SJCRH30 (cell line): ENCODE results near the gene RPS6KB1. TPM values are rescaled to one million over a fixed set of nuclear protein-coding genes. Genes with fewer than 3 reads are reported as not detected.
"Not testable (repeated sequence)": the region's sequence is repeated elsewhere in the genome, so short reads cannot be mapped to it uniquely, and the experiment has no call there.

Experiments
- DNase-seq, 2 experiments: peaks; one replicate each; pipeline ENCODE4 v3.0.0-alpha.2; 2015 to 2020
- H3K27ac ChIP-seq: fragments of 250-450 bp; sonication (Bioruptor Pico); 2 replicates; pipeline ENCODE4 v1.5.1; 2020; ENCODE audit warnings: mild to moderate bottlenecking, moderate library complexity
- H3K27me3 ChIP-seq: fragments of 250-450 bp; sonication (Bioruptor Pico); 2 replicates; pipeline ENCODE4 v1.5.1; 2020; ENCODE audit warnings: mild to moderate bottlenecking, moderate library complexity
- H3K36me3 ChIP-seq: fragments of 250-450 bp; sonication (Bioruptor Pico); 2 replicates; pipeline ENCODE4 v1.5.1; 2020; ENCODE audit warnings: mild to moderate bottlenecking, moderate library complexity
- H3K4me1 ChIP-seq: fragments of 250-450 bp; sonication (Bioruptor Pico); 2 replicates; pipeline ENCODE4 v1.5.1; 2020; ENCODE audit warnings: mild to moderate bottlenecking, moderate library complexity
- H3K4me3 ChIP-seq: fragments of 250-450 bp; sonication (Bioruptor Pico); 2 replicates; pipeline ENCODE4 v1.5.1; 2020; ENCODE audit warnings: mild to moderate bottlenecking, moderate library complexity
- H3K9me3 ChIP-seq: fragments of 250-450 bp; sonication (Bioruptor Pico); replicated peaks from 2 replicates; pipeline ENCODE4 v1.5.1; 2020; ENCODE audit warnings: mild to moderate bottlenecking, moderate library complexity
- total RNA-seq: library from RNA; depleted of rRNA; stranded (reverse); fragments of >200 nt; shearing (Covaris generic); gene quantifications from 2 replicates; pipeline ENCODE4 v1.2.3, GENCODE V29; 2014

RPS6KB1 gene
- total RNA-seq, 1 experiment from 2014 or later, result 22.6 TPM

DNA sequence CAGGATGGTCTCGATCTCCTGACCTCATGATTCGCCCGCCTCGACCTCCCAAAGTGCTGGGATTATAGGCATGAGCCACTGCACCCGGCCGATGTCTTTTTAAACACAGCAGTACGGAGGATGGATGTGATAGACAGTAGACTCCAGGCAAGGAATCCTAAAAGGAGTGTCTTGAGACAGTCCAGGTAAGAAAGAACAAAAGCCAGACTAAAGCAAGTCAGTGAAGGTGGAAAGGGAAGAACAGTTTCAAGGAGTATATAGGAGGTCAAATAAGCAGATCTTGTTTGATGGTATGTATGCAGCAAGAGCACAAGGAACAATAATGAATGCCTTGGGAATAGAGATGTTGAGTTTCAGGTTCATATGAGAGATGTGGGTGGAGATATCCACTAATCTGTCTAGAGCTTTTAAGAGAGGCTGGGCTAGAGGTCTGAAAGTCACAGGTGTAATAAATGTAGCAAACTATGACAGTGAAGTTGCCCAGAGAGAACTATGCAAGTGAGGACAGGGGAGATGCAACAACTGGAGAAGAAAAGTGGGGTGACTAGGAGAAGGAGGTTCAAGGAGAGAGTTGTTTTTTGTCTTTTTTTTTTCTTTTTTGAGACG, 4.7 kb upstream of the RPS6KB1 start:
- Histone ChIP-seq H3K4me3 (no peak overlapping the region), H3K36me3 (peaks cover 7% of the 10 kb centered on the region), H3K9me3 (no peaks in the 10 kb centered on the region), H3K27me3 (no peaks in the 10 kb centered on the region), H3K4me1 (no peaks in the 10 kb centered on the region), H3K27ac (no peak overlapping the region)
- no peak for DNase-seq

DNA sequence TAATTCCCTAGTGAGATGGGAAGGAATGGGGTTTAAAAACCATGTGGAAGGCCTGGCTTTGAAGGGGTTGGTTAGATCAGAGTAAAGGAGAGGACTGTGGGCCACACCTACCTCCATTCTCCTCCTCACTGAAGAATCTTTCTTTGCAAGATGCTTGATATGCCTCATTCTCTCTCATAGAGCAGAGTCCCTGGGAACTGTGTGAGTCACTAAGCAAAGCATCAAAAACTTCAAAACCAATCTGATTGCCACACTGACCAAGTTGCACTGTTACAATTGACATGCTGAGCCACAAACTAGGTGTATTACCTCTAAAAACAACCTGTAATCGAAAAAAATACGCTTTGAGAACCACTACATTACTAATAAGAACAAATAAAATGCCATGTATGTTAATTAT, 2.2 kb upstream of the RPS6KB1 start:
- Histone ChIP-seq H3K36me3 (peaks cover under 1% of the 10 kb centered on the region), H3K4me3 (no peak overlapping the region), H3K27ac (no peak overlapping the region), H3K4me1 (peaks cover 7% of the 10 kb centered on the region), H3K27me3 (no peaks in the 10 kb centered on the region), H3K9me3 (no peaks in the 10 kb centered on the region)
- no peak for DNase-seq

DNA sequence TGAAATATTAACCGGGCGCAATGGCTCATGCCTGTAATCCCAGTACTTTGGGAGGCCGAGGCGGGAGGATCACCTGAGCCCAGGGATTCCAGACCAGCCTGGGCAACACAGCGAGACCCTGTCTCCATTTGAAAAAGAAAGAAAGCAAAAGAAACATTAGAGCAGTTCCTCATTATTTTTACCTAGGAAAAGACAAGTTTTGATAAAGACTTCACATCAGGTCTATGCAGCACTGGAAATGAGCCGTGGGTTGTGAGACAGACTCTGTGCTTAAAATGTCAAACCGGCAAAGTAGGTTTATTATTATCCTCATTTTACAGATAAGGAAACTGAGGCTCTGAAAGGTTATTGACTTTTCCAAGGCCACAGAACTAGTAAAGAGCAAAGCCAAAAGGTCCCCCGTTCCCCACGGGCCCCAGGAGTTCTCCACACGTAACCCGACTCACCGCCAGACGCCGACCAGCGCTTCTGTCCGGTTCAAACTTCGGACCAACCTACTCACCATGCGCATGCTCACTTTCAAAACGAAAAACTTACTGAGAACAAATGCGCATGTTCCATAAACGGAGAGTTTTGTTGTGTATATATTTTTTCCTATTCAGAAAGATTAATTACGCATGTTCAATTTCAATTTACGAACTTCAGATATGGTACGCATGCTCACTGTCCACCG, 534 bp upstream of the RPS6KB1 start:
- DNase-seq, result no peak
- no peaks in the 10 kb centered on the region for H3K9me3 ChIP-seq
- no peaks in the 10 kb centered on the region for H3K27me3 ChIP-seq
- peaks cover 7% of the 10 kb centered on the region for H3K4me1 ChIP-seq
- peak overlapping the region; percentile 89 for H3K4me3 ChIP-seq
- no peaks in the 10 kb centered on the region; the same call in none of the 2 replicates for H3K36me3 ChIP-seq
- H3K27ac ChIP-seq, result peak overlapping the region; percentile 16; the same call in 1 of the 2 replicates

DNA sequence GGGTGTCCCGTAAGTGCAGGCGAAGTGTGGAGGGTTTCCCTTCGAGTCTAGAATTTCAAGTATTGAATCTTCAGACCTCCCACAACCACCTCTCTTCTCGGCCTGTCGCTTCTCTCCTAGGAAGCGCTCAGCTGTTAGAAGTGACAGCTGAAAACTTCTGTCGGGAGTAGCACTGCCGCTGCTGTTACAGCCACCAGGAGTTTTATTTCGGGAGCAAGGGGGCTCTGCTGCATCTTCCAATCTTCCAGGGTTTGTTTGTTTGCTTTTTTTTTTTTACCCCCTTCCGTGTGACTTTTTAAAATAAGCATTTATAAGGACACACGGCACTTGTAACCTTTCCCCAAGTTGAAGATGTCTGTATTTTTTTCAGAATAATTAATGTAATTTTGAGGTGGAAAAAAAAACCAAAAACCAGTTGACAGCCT, 767 bp downstream of the RPS6KB1 start:
- Histone ChIP-seq H3K27me3 (no peaks in the 10 kb centered on the region), H3K4me1 (peaks cover 7% of the 10 kb centered on the region), H3K36me3 (no peaks in the 10 kb centered on the region; the same call in 1 of the 2 replicates), H3K4me3 (peak overlapping the region; percentile 89), H3K9me3 (no peaks in the 10 kb centered on the region), H3K27ac (peak overlapping the region; percentile 68)
- DNase-seq, result peak; percentile 66 to 80

DNA sequence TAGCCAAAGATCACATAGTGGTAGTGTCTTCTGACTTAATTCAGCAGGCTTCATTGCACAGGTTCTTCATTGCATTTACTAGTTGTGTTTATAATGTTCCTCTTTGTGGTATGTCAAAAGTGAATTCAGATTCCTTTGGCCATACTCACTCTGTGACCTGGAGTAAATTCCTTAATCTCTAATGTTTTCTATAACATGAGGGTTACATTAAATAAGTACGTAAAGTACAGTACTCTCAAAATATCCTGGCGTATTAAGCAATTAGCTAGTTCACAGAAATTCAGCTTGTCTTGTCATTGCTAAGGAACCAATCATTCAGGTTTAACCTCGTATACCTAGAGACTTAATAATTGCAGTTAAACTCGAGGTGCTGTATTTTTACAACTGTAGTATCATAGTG, 4.2 kb downstream of the RPS6KB1 start:
- no peaks in the 10 kb centered on the region for H3K9me3 ChIP-seq
- H3K27ac ChIP-seq, result no peak overlapping the region
- DNase-seq, result no peak
- no peak overlapping the region for H3K4me3 ChIP-seq
- peaks cover 7% of the 10 kb centered on the region for H3K4me1 ChIP-seq
- H3K27me3 ChIP-seq, result no peaks in the 10 kb centered on the region
- no peaks in the 10 kb centered on the region; the same call in 1 of the 2 replicates for H3K36me3 ChIP-seq

DNA sequence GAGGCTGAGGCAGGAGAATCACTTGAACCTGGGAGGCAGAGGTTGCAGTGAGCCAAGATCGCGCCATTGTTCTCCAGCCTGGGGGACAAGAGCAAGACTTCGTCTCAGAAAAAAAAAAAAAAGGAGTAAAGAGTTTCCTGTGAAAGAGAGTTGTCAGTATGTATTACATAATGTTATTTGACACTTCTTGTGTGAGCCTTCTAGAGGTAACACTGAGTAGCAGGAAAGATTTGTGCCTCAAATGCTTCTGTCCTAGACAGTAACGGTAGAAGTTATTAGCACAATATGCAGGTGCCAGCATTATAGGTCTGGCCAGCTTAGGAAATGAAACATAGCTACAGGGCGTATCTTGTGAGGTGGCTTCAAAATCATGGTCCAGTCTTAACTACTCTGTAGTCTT, 6.2 kb downstream of the RPS6KB1 start:
- Histone ChIP-seq H3K27ac (no peak overlapping the region), H3K4me3 (no peak overlapping the region), H3K4me1 (peaks cover 6% of the 10 kb centered on the region), H3K9me3 (no peaks in the 10 kb centered on the region), H3K27me3 (no peaks in the 10 kb centered on the region), H3K36me3 (no peaks in the 10 kb centered on the region; the same call in 1 of the 2 replicates)
- peak in 1 of 2 experiments; percentile 20 for DNase-seq

DNA sequence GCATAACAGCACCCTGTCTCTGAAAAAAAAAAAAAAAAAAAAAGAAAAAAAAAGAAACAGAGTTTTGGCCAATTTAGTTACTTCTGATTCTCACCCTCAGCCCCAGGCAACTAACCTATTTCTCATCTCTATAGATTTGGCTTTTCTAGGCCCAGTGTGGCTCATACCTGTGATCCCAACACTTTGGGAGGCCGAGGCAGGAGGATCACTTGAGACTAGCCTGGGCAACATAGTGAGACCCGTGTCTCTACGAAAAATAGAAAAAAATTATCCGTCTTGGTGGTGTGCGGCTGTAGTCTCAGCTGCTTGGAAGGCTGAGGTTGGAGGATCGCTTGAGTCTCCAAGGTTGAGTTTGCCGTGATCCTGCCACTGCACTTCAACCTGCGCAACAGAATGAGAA, 8.7 kb downstream of the RPS6KB1 start:
- no peaks in the 10 kb centered on the region for H3K4me1 ChIP-seq

DNA sequence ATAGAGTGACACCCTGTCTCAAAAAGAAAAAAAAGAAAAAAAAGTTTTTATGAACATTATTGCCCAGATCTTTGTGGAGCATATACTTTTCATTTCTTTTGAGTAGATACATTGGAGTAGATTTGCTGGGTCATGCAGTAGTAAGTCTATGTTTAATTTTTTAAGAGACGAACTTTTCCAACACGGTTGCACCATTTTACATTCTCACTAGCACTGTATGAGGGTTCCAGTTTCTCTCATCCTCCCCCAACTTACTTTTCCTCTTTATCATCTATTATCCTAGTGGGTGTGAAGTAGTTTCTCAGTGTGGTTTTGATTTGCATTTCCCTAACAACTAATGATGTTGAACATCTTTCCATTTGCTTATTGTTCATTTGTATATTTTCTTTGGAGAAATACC, 10.5 kb downstream of the RPS6KB1 start:
- no peak overlapping the region for H3K27ac ChIP-seq
- no peaks in the 10 kb centered on the region for H3K27me3 ChIP-seq
- H3K4me3 ChIP-seq, result no peak overlapping the region
- DNase-seq, result no peak
- no peaks in the 10 kb centered on the region for H3K9me3 ChIP-seq
- no peaks in the 10 kb centered on the region for H3K4me1 ChIP-seq
- peaks cover 4% of the 10 kb centered on the region; the same call in 1 of the 2 replicates for H3K36me3 ChIP-seq

More for the DNA sequence above, 8.7 kb downstream of the RPS6KB1 start:
- Histone ChIP-seq H3K27ac (no peak overlapping the region), H3K4me3 (no peak overlapping the region), H3K9me3 (no peaks in the 10 kb centered on the region), H3K27me3 (no peaks in the 10 kb centered on the region), H3K36me3 (no peaks in the 10 kb centered on the region; the same call in 1 of the 2 replicates)
- DNase-seq, result no peak

DNA sequence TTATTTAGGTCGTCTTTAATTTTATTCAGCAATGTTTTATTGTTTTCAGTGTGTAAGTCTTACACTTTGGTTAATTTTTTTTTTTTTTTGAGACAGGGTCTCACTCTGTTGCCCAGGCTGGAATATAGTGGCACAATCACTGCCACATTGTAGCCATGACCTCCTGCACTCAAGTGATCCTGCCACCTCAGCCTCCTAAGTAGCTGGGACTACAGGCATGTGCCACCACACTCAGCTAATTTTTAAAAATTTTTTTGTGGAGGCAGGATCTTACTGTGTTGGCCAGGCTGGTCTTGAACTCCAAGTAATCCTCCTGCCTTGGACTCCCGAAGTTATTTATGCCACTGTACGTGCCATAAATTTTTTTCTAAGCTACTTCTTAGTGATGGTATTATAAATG, 14.5 kb downstream of the RPS6KB1 start:
- Histone ChIP-seq H3K4me1 (no peaks in the 10 kb centered on the region), H3K4me3 (no peak overlapping the region), H3K27me3 (no peaks in the 10 kb centered on the region), H3K27ac (no peak overlapping the region), H3K9me3 (no peaks in the 10 kb centered on the region), H3K36me3 (0 out of 2 replicates have a peak, but pooled peaks cover 4% of the 10 kb centered on the region)
- no peak for DNase-seq

DNA sequence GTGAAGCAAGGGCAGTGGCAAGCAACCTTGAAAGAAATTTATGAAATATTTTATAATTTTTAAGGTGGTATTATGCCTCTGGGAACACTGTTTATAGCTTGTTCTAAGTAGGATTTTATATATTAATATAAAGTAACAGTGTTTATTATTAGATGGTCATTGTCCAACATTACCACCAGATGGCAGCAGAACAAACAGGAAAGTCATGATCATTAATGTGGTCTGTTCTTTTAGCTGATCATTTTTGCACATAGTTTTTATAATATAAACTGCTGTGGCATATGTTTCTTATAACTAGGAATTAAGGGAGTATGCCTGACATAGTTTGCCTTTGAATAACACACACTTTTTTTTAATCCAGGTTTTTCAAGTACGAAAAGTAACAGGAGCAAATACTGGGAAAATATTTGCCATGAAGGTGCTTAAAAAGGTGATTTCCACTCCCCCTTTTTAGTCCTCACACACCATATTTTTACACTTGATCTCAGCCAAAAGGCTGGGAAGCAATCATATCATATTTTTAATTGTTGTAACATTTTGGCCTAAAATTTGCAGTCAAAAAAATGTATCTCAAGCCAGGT, 21.4 kb downstream of the RPS6KB1 start:
- no peaks in the 10 kb centered on the region for H3K27me3 ChIP-seq
- H3K9me3 ChIP-seq, result no peaks in the 10 kb centered on the region
- no peak overlapping the region for H3K27ac ChIP-seq
- no peaks in the 10 kb centered on the region for H3K4me1 ChIP-seq
- DNase-seq, result peak in 1 of 2 experiments; percentile 60
- H3K36me3 ChIP-seq, result peaks cover 15% of the 10 kb centered on the region
- H3K4me3 ChIP-seq, result no peak overlapping the region

DNA sequence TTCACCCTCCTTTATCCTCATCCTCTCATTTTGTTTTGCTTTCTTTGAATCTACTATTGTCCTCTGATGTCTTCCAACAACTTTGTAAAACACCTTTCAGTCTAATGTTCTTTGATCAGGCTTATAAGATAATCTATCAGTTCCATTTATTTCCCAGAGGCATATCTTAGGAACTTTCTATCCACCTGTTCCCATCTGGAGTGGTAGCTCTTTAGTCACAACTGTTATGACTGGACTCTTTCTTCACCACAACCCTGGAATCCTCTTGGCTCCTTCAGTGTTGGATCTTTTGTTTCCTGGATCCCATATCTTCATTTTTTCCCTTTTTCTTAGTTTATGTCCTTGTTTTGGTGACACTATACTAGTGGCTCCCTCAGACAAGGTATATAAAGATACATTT, 23.5 kb downstream of the RPS6KB1 start:
- Histone ChIP-seq H3K36me3 (peaks cover 17% of the 10 kb centered on the region), H3K4me3 (no peak overlapping the region), H3K4me1 (no peaks in the 10 kb centered on the region), H3K27me3 (no peaks in the 10 kb centered on the region), H3K27ac (no peak overlapping the region), H3K9me3 (no peaks in the 10 kb centered on the region)
- DNase-seq, result no peak

DNA sequence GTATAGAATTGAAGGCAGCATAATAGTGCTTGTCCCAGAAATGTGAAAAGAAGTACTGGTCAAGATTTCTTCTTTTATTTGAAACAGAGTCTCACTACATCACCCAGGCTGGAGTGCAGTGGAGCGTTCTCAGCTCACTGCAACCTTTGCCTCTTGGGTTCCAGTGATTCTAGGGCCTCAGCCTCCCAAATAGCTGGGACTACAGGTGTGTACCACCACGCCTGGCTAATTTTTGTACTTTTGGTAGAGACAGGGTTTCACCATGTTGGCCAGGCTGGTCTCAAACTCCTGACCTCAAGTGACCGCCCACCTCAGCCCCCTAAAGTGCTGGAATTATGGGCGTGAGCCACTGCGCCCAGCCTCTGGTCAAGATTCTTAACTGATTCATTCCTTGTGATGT, 27.7 kb downstream of the RPS6KB1 start:
- not testable (repeated sequence) for H3K27ac ChIP-seq, H3K36me3 ChIP-seq, H3K9me3 ChIP-seq, H3K4me1 ChIP-seq, H3K27me3 ChIP-seq, DNase-seq, H3K4me3 ChIP-seq

DNA sequence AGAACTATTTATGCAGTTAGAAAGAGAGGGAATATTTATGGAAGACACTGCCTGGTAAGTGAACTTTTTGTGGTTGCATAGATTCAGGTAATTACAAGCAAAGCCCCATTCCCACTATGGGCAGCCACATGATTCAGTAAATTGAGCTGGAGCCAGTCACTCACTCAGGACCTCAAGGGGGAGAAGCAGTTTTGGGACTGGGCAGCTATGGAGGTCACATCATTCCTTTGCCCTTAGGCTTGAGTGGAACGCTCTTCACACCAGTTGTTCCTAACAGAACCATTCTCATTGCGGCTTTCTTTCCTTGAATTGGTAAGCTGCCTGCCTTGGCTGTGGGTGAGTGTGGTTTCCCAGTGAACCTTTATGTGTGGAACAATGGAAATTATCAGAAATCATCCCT, 37.2 kb downstream of the RPS6KB1 start:
- not testable (repeated sequence) for H3K36me3 ChIP-seq, H3K4me3 ChIP-seq, DNase-seq, H3K4me1 ChIP-seq, H3K9me3 ChIP-seq, H3K27ac ChIP-seq, H3K27me3 ChIP-seq

DNA sequence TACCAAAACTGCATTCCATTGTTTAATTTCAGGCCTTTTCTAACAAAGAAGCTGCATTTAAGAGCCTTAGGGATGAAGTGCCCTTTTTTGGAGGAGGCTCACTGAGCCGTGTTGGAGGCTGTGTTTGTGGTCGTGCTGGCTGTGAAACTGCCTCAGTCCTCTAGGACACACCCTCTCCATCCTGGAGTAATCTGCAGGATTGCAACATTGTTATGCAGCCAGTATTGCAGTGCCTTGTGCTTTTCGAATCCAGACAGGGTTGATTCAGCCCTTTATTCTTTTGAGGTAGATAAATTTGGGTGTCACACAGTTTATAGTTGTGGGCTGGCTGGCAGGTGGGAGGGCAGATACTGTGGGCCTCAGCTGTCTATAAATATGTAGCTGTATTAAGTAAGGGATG, 37.8 kb downstream of the RPS6KB1 start:
- H3K36me3 ChIP-seq, H3K27ac ChIP-seq, H3K9me3 ChIP-seq, DNase-seq, H3K4me3 ChIP-seq, H3K4me1 ChIP-seq, H3K27me3 ChIP-seq: not testable (repeated sequence)

DNA sequence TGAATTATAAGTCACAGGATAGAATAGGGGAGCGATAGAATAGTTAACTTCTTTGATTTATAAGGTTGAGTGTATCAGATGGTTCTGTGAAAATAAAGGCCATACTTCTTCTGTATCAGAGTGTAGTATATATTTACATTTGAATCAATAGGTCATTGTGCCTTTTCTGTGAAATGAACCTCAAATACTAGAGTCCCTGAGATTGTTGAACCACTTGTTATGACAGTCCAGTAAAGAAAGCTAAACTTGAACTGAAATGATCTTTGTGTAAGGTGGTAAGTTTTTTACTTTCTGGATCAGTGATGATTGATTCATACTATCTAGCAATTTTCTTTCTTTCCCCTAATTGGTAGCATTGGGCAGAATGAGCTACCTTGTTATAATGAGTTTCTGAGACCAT, 40.4 kb downstream of the RPS6KB1 start:
- not testable (repeated sequence) for H3K36me3 ChIP-seq, H3K4me3 ChIP-seq

More for the DNA sequence above, 40.4 kb downstream of the RPS6KB1 start:
- H3K27me3 ChIP-seq, H3K9me3 ChIP-seq, H3K4me1 ChIP-seq, H3K27ac ChIP-seq, DNase-seq: not testable (repeated sequence)
